HFF-Myc (cell line): ENCODE results near the gene ESYT1.
A peak's percentile ranks its signal among the peaks of the same experiment; 100 is the strongest.

Source experiments
- DNase-seq: peaks from one replicate; pipeline ENCODE4 v3.0.0-alpha.2; 2011; ENCODE audit warnings: low read depth; ENCODE audit errors: extremely low read depth
- H3K4me3 ChIP-seq: replicated peaks from 2 replicates; pipeline ENCODE4 v1.5.1; 2011; ENCODE audit warnings: low read depth, mild to moderate bottlenecking, control low read depth, low read length
- CTCF ChIP-seq: IDR thresholded peaks from 2 replicates; pipeline ENCODE4 v1.5.1; 2012; ENCODE audit warnings: mild to moderate bottlenecking, low read depth, low read length, control low read depth; ENCODE audit errors: missing control alignments

Gene ESYT1

GRCh38 chr12:56127888-56128669 lies at the start of gene ESYT1:
Gene ESYT1, plus strand, starts transcription at chr12:56128267. Its CDS starts 53 bp downstream, at chr12:56128320.
- peak within 1 kb of the TSS; percentile 88 for H3K4me3 ChIP-seq
- TF ChIP-seq CTCF = no peak
- DNase-seq = peak; percentile 99

- DNase-seq = no peak
- no peak overlapping the region for H3K4me3 ChIP-seq
- TF ChIP-seq CTCF = no peak
Measured at GRCh38 chr12:56078427-56078826, 49.6 kb upstream of the ESYT1 start.

GRCh38 chr12:56078931-56079722 lies 48.9 kb upstream of the ESYT1 start:
- peak; percentile 41 for DNase-seq
- H3K4me3 ChIP-seq = peak overlapping the region; percentile 47
- peak; percentile 82 for TF ChIP-seq CTCF

GRCh38 chr12:56079723-56080555 lies 48.1 kb upstream of the ESYT1 start, which contains the start of gene ERBB3:
Gene ERBB3, plus strand, starts transcription at chr12:56080165. Its CDS starts 136 bp downstream, at chr12:56080301.
- no peak for TF ChIP-seq CTCF
- H3K4me3 ChIP-seq = peak within 1 kb of the TSS; percentile 47
- peak; percentile 38 for DNase-seq

- DNase-seq = no peak
- peak overlapping the region; percentile 47 for H3K4me3 ChIP-seq
- TF ChIP-seq CTCF = no peak
Measured at GRCh38 chr12:56080556-56081138, 47.4 kb upstream of the ESYT1 start.
